ENCODE measurements around the gene MRPS2. TPM values are rescaled to one million over a fixed set of nuclear protein-coding genes. Genes with fewer than 3 reads are reported as not detected.

MRPS2 gene
- total RNA-seq, 1 experiment from 2014 or later = 84.4 TPM

DNA sequence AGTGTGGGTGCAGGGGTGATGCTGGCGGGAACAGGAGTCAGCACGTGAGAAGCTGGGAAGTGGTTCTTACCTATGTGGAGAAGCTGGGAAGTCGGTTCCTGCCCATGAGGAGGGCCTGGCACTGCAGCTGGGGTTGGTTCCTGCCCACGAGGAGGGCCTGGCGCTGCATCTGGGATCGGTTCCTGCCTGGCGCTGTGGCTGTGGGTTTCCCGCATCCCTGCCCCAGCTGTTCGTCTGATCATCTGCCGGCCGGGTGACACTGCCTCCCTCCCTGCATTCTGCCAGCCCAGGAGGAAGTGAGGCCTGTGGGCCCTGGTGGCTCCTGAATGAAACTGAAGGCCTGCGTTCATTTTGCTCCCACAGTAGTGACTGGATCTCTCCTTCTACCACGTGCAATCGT lies 50.5 kb downstream of the MRPS2 start:
- TF ChIP-seq, protein P1, sequence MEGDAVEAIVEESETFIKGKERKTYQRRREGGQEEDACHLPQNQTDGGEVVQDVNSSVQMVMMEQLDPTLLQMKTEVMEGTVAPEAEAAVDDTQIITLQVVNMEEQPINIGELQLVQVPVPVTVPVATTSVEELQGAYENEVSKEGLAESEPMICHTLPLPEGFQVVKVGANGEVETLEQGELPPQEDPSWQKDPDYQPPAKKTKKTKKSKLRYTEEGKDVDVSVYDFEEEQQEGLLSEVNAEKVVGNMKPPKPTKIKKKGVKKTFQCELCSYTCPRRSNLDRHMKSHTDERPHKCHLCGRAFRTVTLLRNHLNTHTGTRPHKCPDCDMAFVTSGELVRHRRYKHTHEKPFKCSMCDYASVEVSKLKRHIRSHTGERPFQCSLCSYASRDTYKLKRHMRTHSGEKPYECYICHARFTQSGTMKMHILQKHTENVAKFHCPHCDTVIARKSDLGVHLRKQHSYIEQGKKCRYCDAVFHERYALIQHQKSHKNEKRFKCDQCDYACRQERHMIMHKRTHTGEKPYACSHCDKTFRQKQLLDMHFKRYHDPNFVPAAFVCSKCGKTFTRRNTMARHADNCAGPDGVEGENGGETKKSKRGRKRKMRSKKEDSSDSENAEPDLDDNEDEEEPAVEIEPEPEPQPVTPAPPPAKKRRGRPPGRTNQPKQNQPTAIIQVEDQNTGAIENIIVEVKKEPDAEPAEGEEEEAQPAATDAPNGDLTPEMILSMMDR (conservative IDR thresholded peaks at IDR 0.05) = no peak
- no peak for TF ChIP-seq EZH2 (IDR thresholded peaks at IDR 0.05; ENCODE audit: low read depth)
- Histone ChIP-seq H3K9me2 (ENCODE audit: insufficient read depth) (no peaks in the 10 kb centered on the region), H3K27me3 (ENCODE audit: insufficient read depth, low read depth) (peaks cover 72% of the 10 kb centered on the region), H3K27ac (no peak overlapping the region), H2AFZ (no peak overlapping the region), H3K4me2 (no peak overlapping the region), H4K20me1 (ENCODE audit: insufficient read depth) (no peaks in the 10 kb centered on the region), H3K4me1 (replicated peaks; ENCODE audit: insufficient read depth) (no peaks in the 10 kb centered on the region), H3K79me2 (ENCODE audit: low read depth) (no peaks in the 10 kb centered on the region), H3F3A (ENCODE audit: insufficient read depth, low read depth) (no peaks in the 10 kb centered on the region), H3K36me3 (ENCODE audit: low read depth) (no peaks in the 10 kb centered on the region), H3K9me3 (ENCODE audit: insufficient read depth, low read depth) (no peaks in the 10 kb centered on the region), H3K4me3 (no peak overlapping the region)
- POLR2A ChIA-PET (ENCODE audit: unreplicated experiment) = no interaction called here
- no TSS peak for BruUV-seq (replicated peaks)
- intact Hi-C loops (cut with micrococcal nuclease; ENCODE audit: unreplicated experiment) = no loop called here
- DNase-seq = no peak
- CTCF ChIA-PET = no interaction called here

DNA sequence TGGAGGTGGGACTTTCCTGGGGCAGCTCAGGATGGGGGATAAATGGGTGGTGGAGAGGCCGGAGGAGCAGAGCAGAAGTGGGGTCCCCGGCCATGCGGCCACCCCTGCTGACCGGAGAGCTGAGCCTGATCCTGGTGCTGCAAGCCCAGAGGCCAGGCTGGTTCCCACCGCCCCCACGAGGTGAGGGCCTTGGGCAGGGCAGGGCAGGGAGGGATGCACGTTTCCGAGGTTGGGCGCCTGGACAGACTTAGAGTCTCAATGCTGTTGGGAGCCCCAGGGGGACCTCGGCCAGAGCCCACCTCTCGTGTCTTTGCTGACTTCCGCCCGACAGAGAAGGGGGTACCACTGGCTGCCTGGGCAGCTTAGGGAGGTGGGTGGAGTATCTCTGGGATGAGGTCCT lies 51.0 kb downstream of the MRPS2 start:
- no peaks in the 10 kb centered on the region for H3F3A ChIP-seq (ENCODE audit: insufficient read depth, low read depth)
- H3K4me2 ChIP-seq = no peak overlapping the region
- intact Hi-C loops (cut with micrococcal nuclease; ENCODE audit: unreplicated experiment) = no loop called here
- no peaks in the 10 kb centered on the region for H3K9me3 ChIP-seq (ENCODE audit: insufficient read depth, low read depth)
- ChIA-PET CTCF (no interaction called here), POLR2A (ENCODE audit: unreplicated experiment) (no interaction called here)
- H3K79me2 ChIP-seq (ENCODE audit: low read depth) = no peaks in the 10 kb centered on the region
- no peaks in the 10 kb centered on the region for H3K9me2 ChIP-seq (ENCODE audit: insufficient read depth)
- H3K4me3 ChIP-seq = no peak overlapping the region
- H3K27me3 ChIP-seq (ENCODE audit: insufficient read depth, low read depth) = peaks cover 75% of the 10 kb centered on the region
- H4K20me1 ChIP-seq (ENCODE audit: insufficient read depth) = no peaks in the 10 kb centered on the region
- no peak overlapping the region for H3K27ac ChIP-seq
- H3K4me1 ChIP-seq (replicated peaks; ENCODE audit: insufficient read depth) = no peaks in the 10 kb centered on the region
- no peak for DNase-seq
- no peak overlapping the region for H2AFZ ChIP-seq
- no TSS peak for BruUV-seq (replicated peaks)
- H3K36me3 ChIP-seq (ENCODE audit: low read depth) = no peaks in the 10 kb centered on the region
- TF ChIP-seq, protein P1 (conservative IDR thresholded peaks at IDR 0.05) = no peak
- no peak for TF ChIP-seq EZH2 (IDR thresholded peaks at IDR 0.05; ENCODE audit: low read depth)

DNA sequence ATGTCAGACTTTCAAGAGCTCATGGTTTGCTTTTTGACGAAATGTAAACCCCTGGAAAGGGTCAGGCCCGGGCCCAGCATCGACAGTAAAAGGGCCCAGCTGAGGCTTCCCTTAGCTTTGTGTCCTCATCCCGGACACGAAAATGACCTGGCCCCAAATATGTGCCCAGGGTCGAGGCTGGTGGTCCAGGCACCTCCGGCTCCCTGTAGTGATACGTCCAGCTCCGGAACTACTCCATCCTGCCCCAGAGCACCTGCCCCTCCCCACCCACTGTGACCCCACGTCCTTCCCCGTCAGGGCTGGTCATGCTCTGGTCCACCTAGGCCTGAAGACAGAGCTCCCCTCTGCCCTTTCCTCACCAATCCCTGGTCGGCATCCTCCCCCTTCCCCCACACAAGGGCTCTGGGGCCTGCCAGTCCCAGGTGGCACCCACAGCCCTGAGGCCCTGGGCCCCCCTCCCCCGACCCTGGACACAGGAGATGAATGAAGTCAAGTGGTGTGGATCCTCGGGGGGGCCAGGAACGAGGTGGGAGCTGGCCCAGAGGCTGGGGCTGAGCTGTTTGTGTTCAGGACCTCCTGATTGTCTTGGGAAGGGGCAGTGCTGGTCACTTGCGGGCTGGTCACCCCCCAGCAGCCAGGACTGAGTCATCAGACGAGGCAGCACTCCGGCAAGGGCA lies 51.7 kb downstream of the MRPS2 start:
- Histone ChIP-seq H3K9me2 (ENCODE audit: insufficient read depth) (no peaks in the 10 kb centered on the region), H3F3A (ENCODE audit: insufficient read depth, low read depth) (no peaks in the 10 kb centered on the region), H4K20me1 (ENCODE audit: insufficient read depth) (no peaks in the 10 kb centered on the region), H3K9me3 (ENCODE audit: insufficient read depth, low read depth) (no peaks in the 10 kb centered on the region), H3K36me3 (ENCODE audit: low read depth) (no peaks in the 10 kb centered on the region), H3K4me2 (no peak overlapping the region), H2AFZ (no peak overlapping the region), H3K79me2 (ENCODE audit: low read depth) (no peaks in the 10 kb centered on the region), H3K4me1 (replicated peaks; ENCODE audit: insufficient read depth) (no peaks in the 10 kb centered on the region), H3K4me3 (no peak overlapping the region), H3K27me3 (ENCODE audit: insufficient read depth, low read depth) (peaks cover 81% of the 10 kb centered on the region), H3K27ac (no peak overlapping the region)
- CTCF ChIA-PET = no interaction called here
- no peak for DNase-seq
- POLR2A ChIA-PET (ENCODE audit: unreplicated experiment) = no interaction called here
- intact Hi-C loops (cut with micrococcal nuclease; ENCODE audit: unreplicated experiment) = no loop called here
- TF ChIP-seq, protein P1 (conservative IDR thresholded peaks at IDR 0.05) = no peak
- TF ChIP-seq EZH2 (IDR thresholded peaks at IDR 0.05; ENCODE audit: low read depth) = no peak
- BruUV-seq (replicated peaks) = no TSS peak
